Upper lobe of left lung (tissue), 4 donors: ENCODE data around the gene CDX1.

Experiments used
- EP300 ChIP-seq, 4 donors: sonication (generic); formaldehyde crosslinking; IDR thresholded peaks; one replicate each; pipeline ENCODE4 v1.5.1; 2017; ENCODE audit warnings: antibody characterized with exemption in 4 of 4, control low read depth in 2 of 4
- POLR2A ChIP-seq, 4 donors: fragments of 450-650 bp; IDR thresholded peaks; one replicate each; pipeline ENCODE4 v1.5.1; 2016 to 2017; ENCODE audit warnings: antibody characterized with exemption in 4 of 4, mild to moderate bottlenecking in 2 of 4
- POLR2AphosphoS5 ChIP-seq, 2 donors: sonication (generic); formaldehyde crosslinking; IDR thresholded peaks; one replicate each; pipeline ENCODE4 v1.5.1; 2017; ENCODE audit warnings: antibody characterized with exemption in 2 of 2
- TF ChIP-seq, protein P1 (sequence below), 6 experiments: fragments of 450-650 bp in 4 of 6; fragments of 200-600 bp in 2 of 6; sonication (generic) in 2 of 6; IDR thresholded peaks; one replicate each; pipeline ENCODE4 v1.5.1; 2016 to 2019; ENCODE audit warnings: antibody characterized with exemption in 6 of 6

- TF ChIP-seq, protein P1, sequence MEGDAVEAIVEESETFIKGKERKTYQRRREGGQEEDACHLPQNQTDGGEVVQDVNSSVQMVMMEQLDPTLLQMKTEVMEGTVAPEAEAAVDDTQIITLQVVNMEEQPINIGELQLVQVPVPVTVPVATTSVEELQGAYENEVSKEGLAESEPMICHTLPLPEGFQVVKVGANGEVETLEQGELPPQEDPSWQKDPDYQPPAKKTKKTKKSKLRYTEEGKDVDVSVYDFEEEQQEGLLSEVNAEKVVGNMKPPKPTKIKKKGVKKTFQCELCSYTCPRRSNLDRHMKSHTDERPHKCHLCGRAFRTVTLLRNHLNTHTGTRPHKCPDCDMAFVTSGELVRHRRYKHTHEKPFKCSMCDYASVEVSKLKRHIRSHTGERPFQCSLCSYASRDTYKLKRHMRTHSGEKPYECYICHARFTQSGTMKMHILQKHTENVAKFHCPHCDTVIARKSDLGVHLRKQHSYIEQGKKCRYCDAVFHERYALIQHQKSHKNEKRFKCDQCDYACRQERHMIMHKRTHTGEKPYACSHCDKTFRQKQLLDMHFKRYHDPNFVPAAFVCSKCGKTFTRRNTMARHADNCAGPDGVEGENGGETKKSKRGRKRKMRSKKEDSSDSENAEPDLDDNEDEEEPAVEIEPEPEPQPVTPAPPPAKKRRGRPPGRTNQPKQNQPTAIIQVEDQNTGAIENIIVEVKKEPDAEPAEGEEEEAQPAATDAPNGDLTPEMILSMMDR (IDR thresholded peaks at IDR 0.05): no peak
- TF ChIP-seq POLR2A (IDR thresholded peaks at IDR 0.05) (no peak), POLR2AphosphoS5 (IDR thresholded peaks at IDR 0.05) (no peak), EP300 (IDR thresholded peaks at IDR 0.05) (no peak)
Observed at GRCh38 chr5:150164211-150164980, 2.2 kb upstream of the CDX1 start.
